ENCODE measurements around the gene ERC2.
"Not testable (repeated sequence)": the region's sequence is repeated elsewhere in the genome, so short reads cannot be mapped to it uniquely, and the experiment has no call there.

ERC2 gene

GRCh38 chr3:56075089-56075488 lies 393.2 kb downstream of the ERC2 start:
- H2AFZ ChIP-seq (ENCODE audit: low read depth, low read length, severe bottlenecking) = no peak overlapping the region
- H4K20me1 ChIP-seq (ENCODE audit: low read depth, low read length) = no peaks in the 10 kb centered on the region
- no peaks in the 10 kb centered on the region for H3K79me2 ChIP-seq (ENCODE audit: insufficient read depth, low read length)
- no peak overlapping the region for H3K27ac ChIP-seq (ENCODE audit: low read depth, low read length)
- H3K4me3 ChIP-seq (ENCODE audit: insufficient read depth, low read length, poor library complexity, severe bottlenecking) = no peak overlapping the region
- H3F3A ChIP-seq (ENCODE audit: insufficient read depth) = no peaks in the 10 kb centered on the region
- H3K36me3 ChIP-seq (ENCODE audit: low read length) = no peaks in the 10 kb centered on the region
- H3K9me3 ChIP-seq (ENCODE audit: insufficient read depth, low read length) = no peaks in the 10 kb centered on the region
- no peak overlapping the region for H3K4me2 ChIP-seq (ENCODE audit: low read depth, low read length, poor library complexity, severe bottlenecking)
- no peak overlapping the region for H3K9ac ChIP-seq (ENCODE audit: low read length)
- no peaks in the 10 kb centered on the region for H3K27me3 ChIP-seq (ENCODE audit: low read length)
- no peaks in the 10 kb centered on the region for H3K9me2 ChIP-seq (replicated peaks; ENCODE audit: insufficient read depth, low read length)
- TF ChIP-seq EZH2phosphoT487 (conservative IDR thresholded peaks at IDR 0.05; ENCODE audit: low read length) = no peak
- TF ChIP-seq, protein P1, sequence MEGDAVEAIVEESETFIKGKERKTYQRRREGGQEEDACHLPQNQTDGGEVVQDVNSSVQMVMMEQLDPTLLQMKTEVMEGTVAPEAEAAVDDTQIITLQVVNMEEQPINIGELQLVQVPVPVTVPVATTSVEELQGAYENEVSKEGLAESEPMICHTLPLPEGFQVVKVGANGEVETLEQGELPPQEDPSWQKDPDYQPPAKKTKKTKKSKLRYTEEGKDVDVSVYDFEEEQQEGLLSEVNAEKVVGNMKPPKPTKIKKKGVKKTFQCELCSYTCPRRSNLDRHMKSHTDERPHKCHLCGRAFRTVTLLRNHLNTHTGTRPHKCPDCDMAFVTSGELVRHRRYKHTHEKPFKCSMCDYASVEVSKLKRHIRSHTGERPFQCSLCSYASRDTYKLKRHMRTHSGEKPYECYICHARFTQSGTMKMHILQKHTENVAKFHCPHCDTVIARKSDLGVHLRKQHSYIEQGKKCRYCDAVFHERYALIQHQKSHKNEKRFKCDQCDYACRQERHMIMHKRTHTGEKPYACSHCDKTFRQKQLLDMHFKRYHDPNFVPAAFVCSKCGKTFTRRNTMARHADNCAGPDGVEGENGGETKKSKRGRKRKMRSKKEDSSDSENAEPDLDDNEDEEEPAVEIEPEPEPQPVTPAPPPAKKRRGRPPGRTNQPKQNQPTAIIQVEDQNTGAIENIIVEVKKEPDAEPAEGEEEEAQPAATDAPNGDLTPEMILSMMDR (IDR thresholded peaks at IDR 0.05; ENCODE audit: insufficient read depth, low read length, poor library complexity, severe bottlenecking) = no peak

DNA sequence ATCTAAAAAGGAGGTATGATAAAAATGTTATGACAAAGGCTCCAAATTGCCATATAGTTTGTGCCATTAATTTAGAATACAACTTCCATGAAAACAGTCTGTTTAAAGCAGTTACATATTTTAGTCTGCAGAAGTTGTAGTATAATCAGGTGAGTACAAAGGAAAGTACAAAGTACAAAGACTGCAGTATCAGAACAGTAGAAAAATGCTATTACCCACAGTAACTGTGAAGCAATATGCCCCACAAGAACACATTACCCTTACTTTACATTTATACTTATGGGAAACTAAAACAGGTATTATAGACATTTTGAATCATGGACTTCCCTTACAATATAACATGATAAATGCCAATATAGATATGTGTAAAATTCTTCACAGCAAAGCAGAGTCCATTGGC lies 398.5 kb downstream of the ERC2 start:
- TF ChIP-seq, protein P1 (IDR thresholded peaks at IDR 0.05; ENCODE audit: insufficient read depth, low read length, poor library complexity, severe bottlenecking) = no peak
- no peak for TF ChIP-seq EZH2phosphoT487 (conservative IDR thresholded peaks at IDR 0.05; ENCODE audit: low read length)
- no peaks in the 10 kb centered on the region for H4K20me1 ChIP-seq (ENCODE audit: low read depth, low read length)

GRCh38 chr3:56066405-56066804 lies 401.9 kb downstream of the ERC2 start:
- not testable (repeated sequence) for H3K79me2 ChIP-seq (ENCODE audit: insufficient read depth, low read length); H4K20me1 ChIP-seq (ENCODE audit: low read depth, low read length); H3K9ac ChIP-seq (ENCODE audit: low read length); H3K36me3 ChIP-seq (ENCODE audit: low read length); H3K4me3 ChIP-seq (ENCODE audit: insufficient read depth, low read length, poor library complexity, severe bottlenecking); H3F3A ChIP-seq (ENCODE audit: insufficient read depth); H3K27me3 ChIP-seq (ENCODE audit: low read length); H3K9me3 ChIP-seq (ENCODE audit: insufficient read depth, low read length); H3K27ac ChIP-seq (ENCODE audit: low read depth, low read length); H2AFZ ChIP-seq (ENCODE audit: low read depth, low read length, severe bottlenecking); H3K9me2 ChIP-seq (replicated peaks; ENCODE audit: insufficient read depth, low read length); H3K4me2 ChIP-seq (ENCODE audit: low read depth, low read length, poor library complexity, severe bottlenecking)

More for the DNA sequence above, 398.5 kb downstream of the ERC2 start:
- H3K79me2 ChIP-seq (ENCODE audit: insufficient read depth, low read length) = no peaks in the 10 kb centered on the region
- no peak overlapping the region for H3K9ac ChIP-seq (ENCODE audit: low read length)
- no peak overlapping the region for H3K4me2 ChIP-seq (ENCODE audit: low read depth, low read length, poor library complexity, severe bottlenecking)
- H3K9me3 ChIP-seq (ENCODE audit: insufficient read depth, low read length) = no peaks in the 10 kb centered on the region
- H3K27ac ChIP-seq (ENCODE audit: low read depth, low read length) = no peak overlapping the region
- no peaks in the 10 kb centered on the region for H3K9me2 ChIP-seq (replicated peaks; ENCODE audit: insufficient read depth, low read length)
- H3K27me3 ChIP-seq (ENCODE audit: low read length) = no peaks in the 10 kb centered on the region
- H3K36me3 ChIP-seq (ENCODE audit: low read length) = no peaks in the 10 kb centered on the region
- no peak overlapping the region for H2AFZ ChIP-seq (ENCODE audit: low read depth, low read length, severe bottlenecking)
- no peak overlapping the region for H3K4me3 ChIP-seq (ENCODE audit: insufficient read depth, low read length, poor library complexity, severe bottlenecking)
- H3F3A ChIP-seq (ENCODE audit: insufficient read depth) = no peaks in the 10 kb centered on the region

DNA sequence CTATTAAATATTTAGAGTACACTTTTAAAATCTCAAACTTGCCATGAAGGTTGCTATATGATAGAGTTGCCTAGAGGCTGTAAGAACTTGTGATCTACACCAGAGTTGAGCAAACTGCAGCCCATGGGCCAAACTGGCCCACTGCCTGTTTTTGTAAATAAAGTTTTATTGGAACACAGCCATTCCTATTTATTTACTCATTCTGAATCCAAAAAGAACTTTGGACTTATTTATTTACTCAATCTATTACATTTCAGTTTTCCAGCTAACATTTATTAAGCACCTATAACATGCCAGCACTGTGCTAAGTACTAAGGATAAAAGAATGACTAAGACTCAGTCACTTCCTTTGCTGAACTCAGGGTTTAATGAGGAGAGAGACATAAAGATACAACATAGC lies 403.6 kb downstream of the ERC2 start:
- Histone ChIP-seq H3K79me2 (ENCODE audit: insufficient read depth, low read length) (no peaks in the 10 kb centered on the region), H3K4me2 (ENCODE audit: low read depth, low read length, poor library complexity, severe bottlenecking) (no peak overlapping the region), H3K4me3 (ENCODE audit: insufficient read depth, low read length, poor library complexity, severe bottlenecking) (no peak overlapping the region), H4K20me1 (ENCODE audit: low read depth, low read length) (no peaks in the 10 kb centered on the region), H3K36me3 (ENCODE audit: low read length) (no peaks in the 10 kb centered on the region), H3K27me3 (ENCODE audit: low read length) (no peaks in the 10 kb centered on the region), H3K9ac (ENCODE audit: low read length) (no peak overlapping the region), H3F3A (ENCODE audit: insufficient read depth) (no peaks in the 10 kb centered on the region), H3K9me2 (replicated peaks; ENCODE audit: insufficient read depth, low read length) (no peaks in the 10 kb centered on the region), H2AFZ (ENCODE audit: low read depth, low read length, severe bottlenecking) (no peak overlapping the region), H3K9me3 (ENCODE audit: insufficient read depth, low read length) (no peaks in the 10 kb centered on the region), H3K27ac (ENCODE audit: low read depth, low read length) (no peak overlapping the region)
- TF ChIP-seq, protein P1 (IDR thresholded peaks at IDR 0.05; ENCODE audit: insufficient read depth, low read length, poor library complexity, severe bottlenecking) = no peak
- TF ChIP-seq EZH2phosphoT487 (conservative IDR thresholded peaks at IDR 0.05; ENCODE audit: low read length) = no peak

Measured in SU-DHL-6 (cell line).